ENCODE data around the gene COL4A3. TPM values are rescaled to one million over a fixed set of nuclear protein-coding genes. Genes with fewer than 3 reads are reported as not detected.

Gene COL4A3
- total RNA-seq, 6 donors from 2014 or later = 32.9 to 129 (median 60.6) TPM

Other genes starting within 250 kb of the COL4A3 start
- gene COL4A4, start 419 bp upstream of the COL4A3 start, total RNA-seq = 10 to 100 TPM; 22.0 to 31.2 (median 26.1) TPM
- gene MFF, start 160.6 kb downstream of the COL4A3 start, total RNA-seq = 100 to 1,000 TPM in 1 of 6 donors, 10 to 100 TPM in 5; 47.6 to 103 (median 74.5) TPM
- gene TM4SF20, start 214.7 kb downstream of the COL4A3 start, total RNA-seq = not detected
- gene SCYGR1, start 223.3 kb downstream of the COL4A3 start, total RNA-seq = not detected